Activated CD4-positive, alpha-beta T cell treated with anti-CD3 and anti-CD28 coated beads for 24 hours (primary cell): Measurements from ENCODE around the gene HNF4A.
"Not testable (repeated sequence)": the region's sequence is repeated elsewhere in the genome, so short reads cannot be mapped to it uniquely, and the experiment has no call there.

Source experiments
- DNase-seq, 2 donors: peaks; one replicate each; pipeline ENCODE4 v3.0.0-alpha.2; 2020; ENCODE audit warnings: low read depth in 2 of 2

Gene HNF4A

GRCh38 chr20:44355498-44356352 is at the start of gene HNF4A:
TSS of gene HNF4A (plus strand) at chr20:44355699. CDS start at chr20:44355805, 106 bp downstream.
- DNase-seq: no peak

GRCh38 chr20:44306927-44307326 is 48.6 kb upstream of the HNF4A start:
- DNase-seq: no peak

- no peak for DNase-seq
Observed at GRCh38 chr20:44309763-44310663, 45.5 kb upstream of the HNF4A start.

- peak; percentile 98 to 99 for DNase-seq
Observed at GRCh38 chr20:44310664-44311639, 44.5 kb upstream of the HNF4A start, which contains the start of gene FITM2. TSS of gene FITM2 (minus strand) at chr20:44311202. CDS start at chr20:44311148, 54 bp downstream.

- DNase-seq: no peak
Observed at GRCh38 chr20:44314870-44315269, 40.6 kb upstream of the HNF4A start.

- no peak for DNase-seq
Observed at GRCh38 chr20:44319839-44320422, 35.6 kb upstream of the HNF4A start.

GRCh38 chr20:44324343-44324742 is 31.2 kb upstream of the HNF4A start:
- DNase-seq: no peak

GRCh38 chr20:44326391-44327159 is 28.9 kb upstream of the HNF4A start:
- peak in 1 of 2 donors; percentile 10 for DNase-seq

GRCh38 chr20:44327748-44328147 is 27.8 kb upstream of the HNF4A start:
- DNase-seq: not testable (repeated sequence)

GRCh38 chr20:44328428-44328827 is 27.1 kb upstream of the HNF4A start:
- DNase-seq: no peak

- no peak for DNase-seq
Observed at GRCh38 chr20:44331201-44331600, 24.3 kb upstream of the HNF4A start.

GRCh38 chr20:44334306-44334705 is 21.2 kb upstream of the HNF4A start:
- DNase-seq: no peak

GRCh38 chr20:44334709-44335108 is 20.8 kb upstream of the HNF4A start:
- DNase-seq: no peak

- DNase-seq: no peak
Observed at GRCh38 chr20:44335675-44336074, 19.8 kb upstream of the HNF4A start.

GRCh38 chr20:44336086-44336485 is 19.4 kb upstream of the HNF4A start:
- no peak for DNase-seq

GRCh38 chr20:44336725-44337380 is 18.6 kb upstream of the HNF4A start, which contains the start of gene R3HDML:
TSS of gene R3HDML (plus strand) at chr20:44337043. CDS start at chr20:44337158, 115 bp downstream.
- no peak for DNase-seq

- no peak for DNase-seq
Observed at GRCh38 chr20:44342248-44342647, 13.3 kb upstream of the HNF4A start.

GRCh38 chr20:44343162-44343675 is 12.3 kb upstream of the HNF4A start:
- no peak for DNase-seq

- no peak for DNase-seq
Observed at GRCh38 chr20:44344723-44345122, 10.8 kb upstream of the HNF4A start.
